Neural progenitor cell (in vitro differentiated cells): ENCODE measurements around the gene GNAI1. TPM values are rescaled to one million over a fixed set of nuclear protein-coding genes. Genes with fewer than 3 reads are reported as not detected.

Source experiments
- DNase-seq: peaks from one replicate; pipeline ENCODE4 v3.0.0-alpha.2; 2016; ENCODE audit warnings: low spot score
- H2AFZ ChIP-seq: fragments of 200-600 bp; sonication (generic); replicated peaks from 2 replicates; pipeline ENCODE4 v1.6.1; 2016; ENCODE audit warnings: antibody characterized with exemption
- H3F3A ChIP-seq: fragments of 200-600 bp; sonication (generic); 2 replicates; pipeline ENCODE4 v1.6.1; 2016; ENCODE audit warnings: antibody characterized with exemption, low read depth
- H3K27ac ChIP-seq: fragments of 200-600 bp; sonication (generic); 2 replicates; pipeline ENCODE4 v1.5.1; 2016; ENCODE audit warnings: mild to moderate bottlenecking
- H3K27me3 ChIP-seq: fragments of 200-600 bp; sonication (generic); 2 replicates; pipeline ENCODE4 v1.6.1; 2016; ENCODE audit warnings: mild to moderate bottlenecking, moderate library complexity
- H3K36me3 ChIP-seq: fragments of 200-600 bp; sonication (generic); 2 replicates; pipeline ENCODE4 v1.5.1; 2016
- H3K4me1 ChIP-seq: fragments of 200-600 bp; sonication (generic); 2 replicates; pipeline ENCODE4 v1.6.1; 2016; ENCODE audit warnings: mixed run types
- H3K4me2 ChIP-seq: fragments of 200-600 bp; sonication (generic); 2 replicates; pipeline ENCODE4 v1.6.1; 2016
- H3K4me3 ChIP-seq: fragments of 200-600 bp; sonication (generic); 2 replicates; pipeline ENCODE4 v1.5.1; 2016
- H3K79me2 ChIP-seq: fragments of 200-600 bp; sonication (generic); 2 replicates; pipeline ENCODE4 v1.6.1; 2016; ENCODE audit warnings: low read depth
- H3K9ac ChIP-seq: fragments of 200-600 bp; sonication (generic); 2 replicates; pipeline ENCODE4 v1.6.1; 2016
- H3K9me3 ChIP-seq: fragments of 200-600 bp; sonication (generic); 2 replicates; pipeline ENCODE4 v1.5.1; 2016; ENCODE audit warnings: low read depth
- H4K20me1 ChIP-seq: fragments of 200-600 bp; sonication (generic); 2 replicates; pipeline ENCODE4 v1.6.1; 2016; ENCODE audit warnings: low read depth
- H3K27ac Mint-ChIP-seq: 3 replicates; pipeline ENCODE4 v1.8.0; 2021; ENCODE audit warnings: mixed read lengths
- H3K27me3 Mint-ChIP-seq: 2 replicates; pipeline ENCODE4 v1.8.0; 2022; ENCODE audit warnings: low read depth, mild to moderate bottlenecking, inconsistent platforms, moderate library complexity, mixed read lengths; ENCODE audit not compliant: insufficient read depth
- H3K36me3 Mint-ChIP-seq: 3 replicates; pipeline ENCODE4 v1.8.0; 2021; ENCODE audit warnings: mixed read lengths
- H3K4me1 Mint-ChIP-seq: 3 replicates; pipeline ENCODE4 v1.8.0; 2021; ENCODE audit warnings: mixed read lengths
- H3K4me3 Mint-ChIP-seq: 3 replicates; pipeline ENCODE4 v1.8.0; 2021; ENCODE audit warnings: mild to moderate bottlenecking, moderate library complexity, mixed read lengths
- H3K9me3 Mint-ChIP-seq: 3 replicates; pipeline ENCODE4 v1.8.0; 2020; ENCODE audit warnings: mixed read lengths
- EZH2 ChIP-seq: fragments of 200-600 bp; sonication (generic); IDR thresholded peaks from 2 replicates; pipeline ENCODE4 v1.6.1; 2017; ENCODE audit warnings: antibody characterized with exemption, mild to moderate bottlenecking, moderate library complexity
- EZH2phosphoT487 ChIP-seq: fragments of 200-600 bp; sonication (generic); IDR thresholded peaks from 2 replicates; pipeline ENCODE4 v1.6.1; 2017; ENCODE audit warnings: antibody characterized with exemption
- total RNA-seq: library from RNA; depleted of rRNA; stranded (reverse); fragments of >200 nt; gene quantifications from 2 replicates; pipeline ENCODE4 v1.2.3, GENCODE V29; 2015; ENCODE audit warnings: low replicate concordance
- TF ChIP-seq, protein P1 (sequence below): fragments of 200-600 bp; sonication (generic); IDR thresholded peaks from 2 replicates; pipeline ENCODE4 v1.5.1; 2017; ENCODE audit warnings: antibody characterized with exemption, mild to moderate bottlenecking

Gene GNAI1
- total RNA-seq, 1 donor from 2014 or later, result 91.3 TPM

DNA sequence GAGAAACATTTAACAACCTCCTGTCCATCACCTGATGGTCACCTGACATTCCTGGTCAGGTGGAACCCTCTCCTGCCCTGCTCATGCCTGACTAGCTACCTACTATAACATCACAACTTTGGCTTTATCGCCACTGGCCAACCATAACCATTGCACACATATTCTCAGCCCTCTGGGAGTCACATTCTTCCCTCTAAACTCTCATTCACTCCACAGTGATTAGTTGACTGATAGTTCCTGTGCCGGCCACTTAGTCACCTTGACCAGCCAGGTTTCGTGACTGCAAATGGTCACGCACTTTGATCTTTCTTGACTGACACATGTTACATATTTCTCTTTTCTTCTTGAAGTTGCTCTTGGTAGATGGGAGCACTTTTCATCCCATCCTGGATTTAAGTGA, 50.1 kb downstream of the GNAI1 start:
- Histone ChIP-seq H3K4me1 (peaks cover 47% of the 10 kb centered on the region), H3F3A (no peaks in the 10 kb centered on the region), H4K20me1 (peaks cover 72% of the 10 kb centered on the region), H3K4me3 (no peak overlapping the region), H2AFZ (no peak overlapping the region), H3K36me3 (no peaks in the 10 kb centered on the region), H3K27ac (no peak overlapping the region), H3K79me2 (peaks cover 99% of the 10 kb centered on the region), H3K4me2 (no peak overlapping the region), H3K27me3 (no peaks in the 10 kb centered on the region), H3K9me3 (no peaks in the 10 kb centered on the region), H3K9ac (no peak overlapping the region)
- Mint-ChIP-seq H3K9me3 (peaks cover 17% of the 10 kb centered on the region), H3K27ac (no peak overlapping the region), H3K4me1 (peaks cover 19% of the 10 kb centered on the region), H3K4me3 (no peak overlapping the region), H3K36me3 (peaks cover 22% of the 10 kb centered on the region), H3K27me3 (peaks cover 2% of the 10 kb centered on the region)
- TF ChIP-seq, protein P1, sequence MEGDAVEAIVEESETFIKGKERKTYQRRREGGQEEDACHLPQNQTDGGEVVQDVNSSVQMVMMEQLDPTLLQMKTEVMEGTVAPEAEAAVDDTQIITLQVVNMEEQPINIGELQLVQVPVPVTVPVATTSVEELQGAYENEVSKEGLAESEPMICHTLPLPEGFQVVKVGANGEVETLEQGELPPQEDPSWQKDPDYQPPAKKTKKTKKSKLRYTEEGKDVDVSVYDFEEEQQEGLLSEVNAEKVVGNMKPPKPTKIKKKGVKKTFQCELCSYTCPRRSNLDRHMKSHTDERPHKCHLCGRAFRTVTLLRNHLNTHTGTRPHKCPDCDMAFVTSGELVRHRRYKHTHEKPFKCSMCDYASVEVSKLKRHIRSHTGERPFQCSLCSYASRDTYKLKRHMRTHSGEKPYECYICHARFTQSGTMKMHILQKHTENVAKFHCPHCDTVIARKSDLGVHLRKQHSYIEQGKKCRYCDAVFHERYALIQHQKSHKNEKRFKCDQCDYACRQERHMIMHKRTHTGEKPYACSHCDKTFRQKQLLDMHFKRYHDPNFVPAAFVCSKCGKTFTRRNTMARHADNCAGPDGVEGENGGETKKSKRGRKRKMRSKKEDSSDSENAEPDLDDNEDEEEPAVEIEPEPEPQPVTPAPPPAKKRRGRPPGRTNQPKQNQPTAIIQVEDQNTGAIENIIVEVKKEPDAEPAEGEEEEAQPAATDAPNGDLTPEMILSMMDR, result no peak
- TF ChIP-seq EZH2phosphoT487 (no peak), EZH2 (no peak)
- no peak for DNase-seq

DNA sequence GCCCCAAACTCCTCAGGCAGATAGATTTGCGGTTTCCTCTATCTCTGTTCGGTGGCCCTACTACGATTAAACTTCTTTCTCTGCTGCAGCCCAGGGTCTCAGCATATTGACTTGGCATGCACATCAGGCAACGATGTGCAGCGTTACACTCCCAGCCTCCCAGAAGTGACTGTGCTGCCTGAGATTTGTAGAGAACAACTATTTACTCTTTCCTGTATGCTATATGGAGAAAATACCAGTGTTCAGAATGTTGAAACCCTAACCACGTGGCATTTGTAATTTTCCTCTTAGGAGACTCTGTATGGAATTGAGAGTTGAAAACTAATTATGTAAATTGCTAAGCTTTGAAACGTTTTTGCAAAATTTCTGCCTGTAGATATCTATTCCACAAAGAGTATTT, 50.9 kb downstream of the GNAI1 start:
- Histone ChIP-seq H3K4me1 (peaks cover 47% of the 10 kb centered on the region), H3K4me2 (no peak overlapping the region), H3K4me3 (no peak overlapping the region), H3F3A (no peaks in the 10 kb centered on the region), H3K36me3 (peaks cover 7% of the 10 kb centered on the region), H3K27me3 (no peaks in the 10 kb centered on the region), H3K79me2 (peaks cover 91% of the 10 kb centered on the region), H3K9me3 (no peaks in the 10 kb centered on the region), H4K20me1 (peaks cover 64% of the 10 kb centered on the region), H3K27ac (no peak overlapping the region), H2AFZ (no peak overlapping the region), H3K9ac (no peak overlapping the region)
- Mint-ChIP-seq H3K36me3 (peaks cover 22% of the 10 kb centered on the region), H3K4me1 (peaks cover 19% of the 10 kb centered on the region), H3K27ac (peak overlapping the region; percentile 12), H3K9me3 (peaks cover 17% of the 10 kb centered on the region), H3K4me3 (no peak overlapping the region), H3K27me3 (peaks cover 2% of the 10 kb centered on the region)
- TF ChIP-seq EZH2, result no peak
- TF ChIP-seq EZH2phosphoT487, result no peak
- TF ChIP-seq, protein P1, result no peak
- DNase-seq, result no peak

DNA sequence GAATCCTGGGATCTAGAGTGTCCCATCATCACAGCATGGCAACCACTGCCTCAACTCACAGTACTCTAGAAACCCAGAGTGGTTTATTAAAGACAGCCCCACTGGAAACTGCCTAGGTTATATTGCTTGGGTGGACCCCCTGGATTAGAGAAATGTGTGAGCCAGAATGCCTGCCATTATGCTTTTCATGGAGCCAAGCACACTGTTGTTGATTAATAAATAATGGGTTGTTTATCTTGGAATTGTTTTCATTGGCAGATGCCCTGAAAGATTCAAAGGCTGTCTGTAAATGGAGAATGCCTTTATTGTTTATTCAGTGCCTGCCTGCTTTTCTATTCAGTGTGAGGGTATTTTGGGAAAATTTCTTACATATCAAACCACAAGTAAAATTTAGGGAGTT, 52.1 kb downstream of the GNAI1 start:
- Histone ChIP-seq H3K36me3 (peaks cover 12% of the 10 kb centered on the region), H3K79me2 (peaks cover 83% of the 10 kb centered on the region), H3K9me3 (no peaks in the 10 kb centered on the region), H3K4me2 (peak overlapping the region; percentile 18), H3K27ac (peak overlapping the region; percentile 15), H3K4me3 (no peak overlapping the region), H3K4me1 (peaks cover 42% of the 10 kb centered on the region), H3F3A (no peaks in the 10 kb centered on the region), H4K20me1 (peaks cover 55% of the 10 kb centered on the region), H3K9ac (no peak overlapping the region), H3K27me3 (no peaks in the 10 kb centered on the region), H2AFZ (no peak overlapping the region)
- H3K27ac Mint-ChIP-seq, result no peak overlapping the region
- no peak for DNase-seq
- peaks cover 17% of the 10 kb centered on the region for H3K9me3 Mint-ChIP-seq
- peaks cover 21% of the 10 kb centered on the region for H3K36me3 Mint-ChIP-seq
- no peak overlapping the region for H3K4me3 Mint-ChIP-seq
- peaks cover 19% of the 10 kb centered on the region for H3K4me1 Mint-ChIP-seq
- no peak for TF ChIP-seq EZH2
- TF ChIP-seq, protein P1, result no peak
- TF ChIP-seq EZH2phosphoT487, result no peak
- H3K27me3 Mint-ChIP-seq, result peaks cover 2% of the 10 kb centered on the region
